ENCODE results near the gene PFN2.
A peak's percentile ranks its signal among the peaks of the same experiment; 100 is the strongest.

The PFN2 gene

GRCh38 chr3:149968216-149968615, 2.5 kb downstream of the PFN2 start:
- Histone ChIP-seq H3K9me3 (ENCODE audit: control extremely low read depth in 1 of 5, control insufficient read depth in 4 of 5, insufficient read depth in 2 of 5, low read depth in 1 of 5, low read length in 4 of 5) (no peaks in the 10 kb centered on the region), H3K27ac (ENCODE audit: insufficient read depth in 1 of 2, low read depth in 1 of 2, low read length in 2 of 2, poor library complexity in 1 of 2, severe bottlenecking in 2 of 2) (no peak overlapping the region), H3K4me1 (ENCODE audit: control extremely low read depth in 1 of 4, control insufficient read depth in 4 of 4, insufficient read depth in 4 of 4, low read length in 3 of 4) (peaks cover 4 to 25% (median 13%) of the 10 kb centered on the region in 4 experiments), H3K4me3 (ENCODE audit: control insufficient read depth in 1 of 7, extremely low read depth in 1 of 7, insufficient read depth in 4 of 7, low read depth in 2 of 7, low read length in 6 of 7) (no peak overlapping the region), H3K36me3 (ENCODE audit: control insufficient read depth in 4 of 4, insufficient read depth in 4 of 4, low read length in 3 of 4) (peaks cover 0 to 2% (median 0%) of the 10 kb centered on the region in 4 experiments), H3K27me3 (replicated peaks in 2 of 5; ENCODE audit: control insufficient read depth in 4 of 5, insufficient read depth in 5 of 5, low read length in 4 of 5) (peaks cover 5 to 30% (median 8%) of the 10 kb centered on the region in 5 experiments)
- ChIA-PET POLR2A (no interaction called here), CTCF (interaction anchor here (1.5 to 2.6 kb wide), 5 partner anchors 11 to 255 kb away, joined by 5 to 16 read pairs (median 13); no protein-coding TSS in a partner anchor)
- no peak for DNase-seq
- WGBS (ENCODE audit: insufficient coverage): 100% methylated on average over 4 of the region's 8 CpGs

GRCh38 chr3:149967086-149967685, 3.5 kb downstream of the PFN2 start:
- ChIA-PET CTCF (interaction anchor here (0.9 to 2.6 kb wide), 10 partner anchors 10 to 259 kb away, joined by 3 to 16 read pairs (median 6); no protein-coding TSS in a partner anchor), POLR2A (interaction anchor here (0.5 kb wide), 1 partner anchor 181 kb away, joined by 3 read pairs; no protein-coding TSS in a partner anchor)
- no CpG with 5 or more reads among the region's 9 CpGs for WGBS (ENCODE audit: insufficient coverage)
- peak; percentile 52 to 72 (median 66) for DNase-seq
- Histone ChIP-seq H3K4me3 (ENCODE audit: control insufficient read depth in 1 of 7, extremely low read depth in 1 of 7, insufficient read depth in 4 of 7, low read depth in 2 of 7, low read length in 6 of 7) (no peak overlapping the region), H3K4me1 (ENCODE audit: control extremely low read depth in 1 of 4, control insufficient read depth in 4 of 4, insufficient read depth in 4 of 4, low read length in 3 of 4) (peaks cover 4 to 25% (median 13%) of the 10 kb centered on the region in 4 experiments), H3K27ac (ENCODE audit: insufficient read depth in 1 of 2, low read depth in 1 of 2, low read length in 2 of 2, poor library complexity in 1 of 2, severe bottlenecking in 2 of 2) (no peak overlapping the region), H3K27me3 (replicated peaks in 2 of 5; ENCODE audit: control insufficient read depth in 4 of 5, insufficient read depth in 5 of 5, low read length in 4 of 5) (peaks cover 3 to 22% (median 8%) of the 10 kb centered on the region in 5 experiments), H3K9me3 (ENCODE audit: control extremely low read depth in 1 of 5, control insufficient read depth in 4 of 5, insufficient read depth in 2 of 5, low read depth in 1 of 5, low read length in 4 of 5) (no peaks in the 10 kb centered on the region), H3K36me3 (ENCODE audit: control insufficient read depth in 4 of 4, insufficient read depth in 4 of 4, low read length in 3 of 4) (peaks cover 0 to 2% (median under 1%) of the 10 kb centered on the region in 4 experiments)

GRCh38 chr3:149965278-149965677, 5.4 kb downstream of the PFN2 start:
- Histone ChIP-seq H3K4me3 (ENCODE audit: control insufficient read depth in 1 of 7, extremely low read depth in 1 of 7, insufficient read depth in 4 of 7, low read depth in 2 of 7, low read length in 6 of 7) (no peak overlapping the region), H3K9me3 (ENCODE audit: control extremely low read depth in 1 of 5, control insufficient read depth in 4 of 5, insufficient read depth in 2 of 5, low read depth in 1 of 5, low read length in 4 of 5) (no peaks in the 10 kb centered on the region), H3K27me3 (replicated peaks in 2 of 5; ENCODE audit: control insufficient read depth in 4 of 5, insufficient read depth in 5 of 5, low read length in 4 of 5) (peaks cover 0 to 11% (median 0%) of the 10 kb centered on the region in 5 experiments), H3K36me3 (ENCODE audit: control insufficient read depth in 4 of 4, insufficient read depth in 4 of 4, low read length in 3 of 4) (peaks cover 2 to 7% (median 4%) of the 10 kb centered on the region in 4 experiments), H3K27ac (ENCODE audit: insufficient read depth in 1 of 2, low read depth in 1 of 2, low read length in 2 of 2, poor library complexity in 1 of 2, severe bottlenecking in 2 of 2) (no peak overlapping the region), H3K4me1 (ENCODE audit: control extremely low read depth in 1 of 4, control insufficient read depth in 4 of 4, insufficient read depth in 4 of 4, low read length in 3 of 4) (peaks cover 0 to 9% (median 4%) of the 10 kb centered on the region in 4 experiments)
- no peak for DNase-seq
- CTCF ChIA-PET: interaction anchor here (0.8 to 1.6 kb wide), 3 partner anchors 10 to 198 kb away, joined by 3 to 5 read pairs (median 3); no protein-coding TSS in a partner anchor
- POLR2A ChIA-PET: no interaction called here

- Histone ChIP-seq H3K36me3 (ENCODE audit: control insufficient read depth in 4 of 4, insufficient read depth in 4 of 4, low read length in 3 of 4) (peaks cover 2 to 7% (median 5%) of the 10 kb centered on the region in 4 experiments), H3K4me1 (ENCODE audit: control extremely low read depth in 1 of 4, control insufficient read depth in 4 of 4, insufficient read depth in 4 of 4, low read length in 3 of 4) (no peaks in the 10 kb centered on the region), H3K27me3 (replicated peaks in 2 of 5; ENCODE audit: control insufficient read depth in 4 of 5, insufficient read depth in 5 of 5, low read length in 4 of 5) (peaks cover 0 to 7% (median 0%) of the 10 kb centered on the region in 5 experiments), H3K4me3 (ENCODE audit: control insufficient read depth in 1 of 7, extremely low read depth in 1 of 7, insufficient read depth in 4 of 7, low read depth in 2 of 7, low read length in 6 of 7) (no peak overlapping the region), H3K9me3 (ENCODE audit: control extremely low read depth in 1 of 5, control insufficient read depth in 4 of 5, insufficient read depth in 2 of 5, low read depth in 1 of 5, low read length in 4 of 5) (no peaks in the 10 kb centered on the region), H3K27ac (ENCODE audit: insufficient read depth in 1 of 2, low read depth in 1 of 2, low read length in 2 of 2, poor library complexity in 1 of 2, severe bottlenecking in 2 of 2) (no peak overlapping the region)
- DNase-seq: no peak
- ChIA-PET CTCF (interaction anchor here (0.7 kb wide), 1 partner anchor 220 kb away, joined by 3 read pairs; no protein-coding TSS in a partner anchor), POLR2A (no interaction called here)
These were observed 6.4 kb downstream of the PFN2 start for GRCh38 chr3:149964291-149964690.

GRCh38 chr3:149963485-149963884, 7.2 kb downstream of the PFN2 start:
- CTCF ChIA-PET: interaction anchor here (0.8 to 1.6 kb wide), 2 partner anchors 41 to 221 kb away, joined by 3 to 7 read pairs; no protein-coding TSS in a partner anchor
- Histone ChIP-seq H3K4me1 (ENCODE audit: control extremely low read depth in 1 of 4, control insufficient read depth in 4 of 4, insufficient read depth in 4 of 4, low read length in 3 of 4) (no peaks in the 10 kb centered on the region), H3K27me3 (replicated peaks in 2 of 5; ENCODE audit: control insufficient read depth in 4 of 5, insufficient read depth in 5 of 5, low read length in 4 of 5) (no peaks in the 10 kb centered on the region), H3K36me3 (ENCODE audit: control insufficient read depth in 4 of 4, insufficient read depth in 4 of 4, low read length in 3 of 4) (peaks cover 2 to 7% (median 5%) of the 10 kb centered on the region in 4 experiments), H3K9me3 (ENCODE audit: control extremely low read depth in 1 of 5, control insufficient read depth in 4 of 5, insufficient read depth in 2 of 5, low read depth in 1 of 5, low read length in 4 of 5) (no peaks in the 10 kb centered on the region), H3K4me3 (ENCODE audit: control insufficient read depth in 1 of 7, extremely low read depth in 1 of 7, insufficient read depth in 4 of 7, low read depth in 2 of 7, low read length in 6 of 7) (no peak overlapping the region), H3K27ac (ENCODE audit: insufficient read depth in 1 of 2, low read depth in 1 of 2, low read length in 2 of 2, poor library complexity in 1 of 2, severe bottlenecking in 2 of 2) (no peak overlapping the region)
- POLR2A ChIA-PET: no interaction called here
- WGBS (ENCODE audit: insufficient coverage): no CpG with 5 or more reads among the region's 2 CpGs
- DNase-seq: no peak

- no peak for DNase-seq
- no peaks in the 10 kb centered on the region for H3K27me3 ChIP-seq (replicated peaks in 2 of 5; ENCODE audit: control insufficient read depth in 4 of 5, insufficient read depth in 5 of 5, low read length in 4 of 5)
- no peak overlapping the region for H3K4me3 ChIP-seq (ENCODE audit: control insufficient read depth in 1 of 7, extremely low read depth in 1 of 7, insufficient read depth in 4 of 7, low read depth in 2 of 7, low read length in 6 of 7)
- peaks cover 4 to 11% (median 6%) of the 10 kb centered on the region in 4 experiments for H3K36me3 ChIP-seq (ENCODE audit: control insufficient read depth in 4 of 4, insufficient read depth in 4 of 4, low read length in 3 of 4)
- POLR2A ChIA-PET: no interaction called here
- peaks cover 0 to 5% (median 3%) of the 10 kb centered on the region in 4 experiments for H3K4me1 ChIP-seq (ENCODE audit: control extremely low read depth in 1 of 4, control insufficient read depth in 4 of 4, insufficient read depth in 4 of 4, low read length in 3 of 4)
- no peak overlapping the region for H3K27ac ChIP-seq (ENCODE audit: insufficient read depth in 1 of 2, low read depth in 1 of 2, low read length in 2 of 2, poor library complexity in 1 of 2, severe bottlenecking in 2 of 2)
- no peaks in the 10 kb centered on the region for H3K9me3 ChIP-seq (ENCODE audit: control extremely low read depth in 1 of 5, control insufficient read depth in 4 of 5, insufficient read depth in 2 of 5, low read depth in 1 of 5, low read length in 4 of 5)
- CTCF ChIA-PET: interaction anchor here (1.4 kb wide), 1 partner anchor 224 kb away, joined by 4 read pairs; no protein-coding TSS in a partner anchor
These were observed 11.3 kb downstream of the PFN2 start for GRCh38 chr3:149959443-149959842.

GRCh38 chr3:149958171-149958796, 12.4 kb downstream of the PFN2 start:
- WGBS (ENCODE audit: insufficient coverage): 100% methylated on average over 3 of the region's 3 CpGs
- Histone ChIP-seq H3K27ac (ENCODE audit: insufficient read depth in 1 of 2, low read depth in 1 of 2, low read length in 2 of 2, poor library complexity in 1 of 2, severe bottlenecking in 2 of 2) (no peak overlapping the region), H3K4me3 (ENCODE audit: control insufficient read depth in 1 of 7, extremely low read depth in 1 of 7, insufficient read depth in 4 of 7, low read depth in 2 of 7, low read length in 6 of 7) (no peak overlapping the region), H3K36me3 (ENCODE audit: control insufficient read depth in 4 of 4, insufficient read depth in 4 of 4, low read length in 3 of 4) (peaks cover 3 to 11% (median 7%) of the 10 kb centered on the region in 4 experiments), H3K9me3 (ENCODE audit: control extremely low read depth in 1 of 5, control insufficient read depth in 4 of 5, insufficient read depth in 2 of 5, low read depth in 1 of 5, low read length in 4 of 5) (no peaks in the 10 kb centered on the region), H3K4me1 (ENCODE audit: control extremely low read depth in 1 of 4, control insufficient read depth in 4 of 4, insufficient read depth in 4 of 4, low read length in 3 of 4) (peaks cover 0 to 10% (median 5%) of the 10 kb centered on the region in 4 experiments), H3K27me3 (replicated peaks in 2 of 5; ENCODE audit: control insufficient read depth in 4 of 5, insufficient read depth in 5 of 5, low read length in 4 of 5) (no peaks in the 10 kb centered on the region)
- CTCF ChIA-PET: interaction anchor here (1.4 to 1.7 kb wide), 2 partner anchors 10 to 225 kb away, joined by 4 to 9 read pairs; no protein-coding TSS in a partner anchor
- DNase-seq: no peak
- POLR2A ChIA-PET: no interaction called here
